Cardiac fibroblast (primary cell): ENCODE measurements around the gene TSPAN7.

Source experiments
- DNase-seq, 2 donors: peaks; one replicate each; pipeline versions ENCODE4 v3.0.0 to v3.0.0-alpha.2; 2010; ENCODE audit warnings: low read depth in 2 of 2
- H3K4me3 ChIP-seq, 2 donors: replicated peaks in 1 of 2; 1 replicate in 1 of 2; 2 replicates in 1 of 2; pipeline ENCODE4 v1.5.1; 2011; ENCODE audit warnings: low read depth in 2 of 2, low read length in 2 of 2, mild to moderate bottlenecking in 2 of 2, moderate library complexity in 1 of 2
- CTCF ChIP-seq: IDR thresholded peaks from one replicate; pipeline ENCODE4 v1.5.1; 2011; ENCODE audit warnings: low read depth, mild to moderate bottlenecking, low read length, inconsistent platforms

Gene TSPAN7

GRCh38 chrX:38704146-38704882 is 143.0 kb downstream of the TSPAN7 start:
- TF ChIP-seq CTCF: no peak
- DNase-seq: no peak
- H3K4me3 ChIP-seq: no peak overlapping the region

GRCh38 chrX:38717871-38718270 is 156.5 kb downstream of the TSPAN7 start:
- no peak overlapping the region for H3K4me3 ChIP-seq
- peak; percentile 12 to 40 for DNase-seq
- TF ChIP-seq CTCF: peak; percentile 46

DNA sequence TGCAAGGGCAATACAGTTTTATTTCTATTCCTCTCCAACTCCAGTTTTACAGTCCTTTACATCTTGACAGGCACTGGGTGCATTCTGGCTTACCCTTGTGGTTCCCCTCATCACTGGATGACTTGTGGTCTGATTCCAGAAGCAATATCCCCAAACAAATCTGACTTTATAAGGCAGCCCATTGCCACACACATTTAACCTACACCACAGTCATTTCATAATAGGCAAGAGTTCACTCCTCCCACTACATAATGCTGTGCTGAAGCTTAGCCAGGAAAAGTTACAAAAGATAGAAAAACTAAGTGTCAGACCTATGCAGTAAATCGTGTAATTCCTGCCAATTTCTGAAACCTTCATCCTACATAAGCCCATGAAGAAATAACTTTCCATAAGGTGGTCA is 157.0 kb downstream of the TSPAN7 start:
- DNase-seq: no peak
- no peak overlapping the region for H3K4me3 ChIP-seq
- no peak for TF ChIP-seq CTCF

GRCh38 chrX:38726612-38727011 is 165.3 kb downstream of the TSPAN7 start:
- peak in 1 of 2 donors; percentile 57 for DNase-seq
- H3K4me3 ChIP-seq: no peak overlapping the region
- no peak for TF ChIP-seq CTCF

- H3K4me3 ChIP-seq: no peak overlapping the region
- DNase-seq: no peak
- no peak for TF ChIP-seq CTCF
Measured at GRCh38 chrX:38727668-38728067, 166.3 kb downstream of the TSPAN7 start.

- DNase-seq: no peak
- no peak overlapping the region for H3K4me3 ChIP-seq
- no peak for TF ChIP-seq CTCF
Measured at GRCh38 chrX:38732866-38733265, 171.5 kb downstream of the TSPAN7 start.
